Breast epithelium (tissue), 3 donors: ENCODE data around the gene TBL3.

Source experiments
- CTCF ChIP-seq, 3 donors: fragments of 450-650 bp; IDR thresholded peaks; one replicate each; pipeline ENCODE4 v1.5.1; 2016 to 2017; ENCODE audit warnings: antibody characterized with exemption in 3 of 3, mild to moderate bottlenecking in 3 of 3, moderate library complexity in 3 of 3
- POLR2A ChIP-seq: fragments of 450-650 bp; IDR thresholded peaks from one replicate; pipeline ENCODE4 v1.6.1; 2016; ENCODE audit warnings: antibody characterized with exemption, mild to moderate bottlenecking, moderate library complexity

- TF ChIP-seq CTCF (IDR thresholded peaks at IDR 0.05) = no peak
- TF ChIP-seq POLR2A = no peak
Measured at GRCh38 chr16:1958715-1959268, 13.1 kb upstream of the TBL3 start.
